ENCODE results near the gene HEXB.
"Not testable (repeated sequence)": the region's sequence is repeated elsewhere in the genome, so short reads cannot be mapped to it uniquely, and the experiment has no call there.

HEXB gene

DNA sequence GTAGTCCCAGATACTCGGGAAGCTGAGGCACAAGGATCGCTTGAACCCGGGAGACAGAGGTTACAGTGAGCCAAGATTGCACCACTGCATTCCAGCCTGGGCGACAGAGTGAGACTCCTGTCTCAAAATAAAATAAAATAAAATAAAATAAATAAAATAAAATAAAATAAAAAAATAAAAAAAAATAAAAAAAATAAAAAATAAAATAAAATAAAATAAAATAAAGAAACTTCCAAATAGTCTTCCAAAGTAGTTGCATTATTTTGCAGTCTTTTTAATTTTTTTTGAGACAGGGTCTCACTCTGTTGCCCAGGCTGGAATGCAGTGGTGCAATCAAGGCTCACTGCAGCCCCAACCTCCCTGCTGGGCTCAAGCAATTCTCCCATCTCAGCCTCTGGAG, 63.7 kb downstream of the HEXB start:
- H3K9ac ChIP-seq (ENCODE audit: low read depth, low read length); H3K4me3 ChIP-seq (ENCODE audit: low read length); H3K27me3 ChIP-seq (ENCODE audit: insufficient read depth, low read length); H3K9me3 ChIP-seq (ENCODE audit: insufficient read depth, low read depth, low read length); H3K27ac ChIP-seq (ENCODE audit: low read depth, low read length); H3K4me1 ChIP-seq (ENCODE audit: insufficient read depth, low read length): not testable (repeated sequence)
- peaks cover 86% of the 10 kb centered on the region for H3K36me3 ChIP-seq (ENCODE audit: insufficient read depth, low read length)
- 97% methylated on average over 3 of the region's 4 CpGs for WGBS

DNA sequence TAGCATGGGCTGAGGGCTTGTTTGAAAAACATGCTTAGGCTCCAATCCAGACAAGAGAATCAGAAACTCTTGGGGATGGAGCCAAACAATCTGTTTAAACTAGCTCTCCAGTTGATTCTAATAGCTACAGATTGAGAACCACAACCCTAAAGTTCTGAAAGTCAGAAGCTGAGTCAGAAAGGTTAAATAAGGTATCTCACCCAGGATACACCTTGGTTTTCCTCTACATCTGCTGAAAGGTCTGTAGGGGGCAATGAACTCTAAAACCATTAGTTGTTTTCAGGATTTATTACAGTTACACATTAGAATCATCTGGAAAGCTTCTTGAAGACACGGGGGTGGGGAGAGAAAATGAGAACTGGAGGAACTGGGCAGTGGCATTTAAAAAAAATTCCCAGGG, 76.2 kb downstream of the HEXB start:
- H3K27ac ChIP-seq (ENCODE audit: low read depth, low read length): no peak overlapping the region

DNA sequence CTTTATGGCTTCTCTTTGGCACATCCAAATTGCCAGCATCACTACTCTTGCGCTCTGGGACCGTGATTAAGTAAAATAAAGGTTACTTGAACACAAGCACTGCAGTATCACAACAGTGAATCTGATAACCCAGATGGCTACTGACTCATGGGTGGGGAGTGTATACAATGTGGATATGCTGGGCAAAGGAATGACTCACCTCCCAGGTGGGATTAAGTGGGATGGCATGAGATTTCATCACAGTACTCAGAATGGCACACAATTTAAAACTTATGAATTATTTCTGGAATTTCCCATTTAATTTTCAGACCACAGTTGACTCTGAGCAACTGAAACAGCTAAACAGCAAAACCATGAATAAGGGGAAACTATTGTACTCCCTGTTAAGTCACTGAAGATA, 77.6 kb downstream of the HEXB start:
- Histone ChIP-seq H3K9ac (ENCODE audit: low read depth, low read length) (no peak overlapping the region), H3K4me1 (ENCODE audit: insufficient read depth, low read length) (peaks cover 5% of the 10 kb centered on the region; the same call in 1 of the 2 replicates), H3K9me3 (ENCODE audit: insufficient read depth, low read depth, low read length) (no peaks in the 10 kb centered on the region), H3K27me3 (ENCODE audit: insufficient read depth, low read length) (no peaks in the 10 kb centered on the region), H3K36me3 (ENCODE audit: insufficient read depth, low read length) (peaks cover 68% of the 10 kb centered on the region), H3K4me3 (ENCODE audit: low read length) (no peak overlapping the region), H3K27ac (ENCODE audit: low read depth, low read length) (no peak overlapping the region)
- WGBS: 94% methylated on average over 2 of the region's 2 CpGs

More for the DNA sequence above, 76.2 kb downstream of the HEXB start:
- Histone ChIP-seq H3K4me3 (ENCODE audit: low read length) (no peak overlapping the region), H3K27me3 (ENCODE audit: insufficient read depth, low read length) (no peaks in the 10 kb centered on the region), H3K4me1 (ENCODE audit: insufficient read depth, low read length) (peaks cover 5% of the 10 kb centered on the region; the same call in 1 of the 2 replicates), H3K9ac (ENCODE audit: low read depth, low read length) (no peak overlapping the region), H3K9me3 (ENCODE audit: insufficient read depth, low read depth, low read length) (no peaks in the 10 kb centered on the region), H3K36me3 (ENCODE audit: insufficient read depth, low read length) (peaks cover 81% of the 10 kb centered on the region)
- WGBS: 82% methylated on average over 1 of the region's 1 CpG

DNA sequence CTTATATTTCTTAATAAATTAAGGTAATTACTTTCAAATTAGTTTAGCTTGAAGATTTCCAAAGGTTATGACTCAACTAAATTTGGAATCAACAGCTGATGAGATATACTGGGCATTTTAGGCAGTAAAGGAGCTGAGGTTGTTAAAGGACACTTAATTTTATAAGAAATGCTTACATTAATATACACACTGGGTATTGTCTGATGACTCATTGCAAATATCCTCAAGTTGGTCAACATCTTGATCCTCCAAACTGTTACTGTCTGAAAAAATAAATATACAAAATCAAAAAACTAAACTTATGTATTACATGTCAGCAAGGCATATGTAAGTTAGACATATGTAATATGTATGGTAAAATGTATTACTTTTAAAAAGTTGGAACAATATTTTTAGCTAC, 78.5 kb downstream of the HEXB start:
- H3K4me1 ChIP-seq (ENCODE audit: insufficient read depth, low read length): peaks cover 9% of the 10 kb centered on the region; the same call in 1 of the 2 replicates

DNA sequence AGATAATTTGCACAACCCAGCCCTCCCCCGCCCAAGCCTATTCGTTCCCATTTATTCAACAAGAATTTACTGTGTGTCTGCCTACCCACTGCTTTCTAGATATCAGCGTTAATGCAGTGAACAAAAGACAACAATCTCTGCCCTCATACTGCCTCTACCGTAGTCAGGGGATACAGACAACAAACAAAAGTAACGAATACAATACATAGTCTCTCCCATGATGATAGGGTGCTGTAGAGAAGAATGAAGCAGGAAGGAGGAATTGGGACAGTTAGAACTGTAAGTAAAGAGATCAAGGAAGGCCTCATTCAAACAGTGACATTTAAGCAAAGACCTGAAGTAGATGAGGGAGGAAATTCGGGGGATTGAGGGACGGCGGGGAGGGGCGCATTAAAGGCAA, 80.2 kb downstream of the HEXB start:
- no peaks in the 10 kb centered on the region for H3K9me3 ChIP-seq (ENCODE audit: insufficient read depth, low read depth, low read length)
- H3K27me3 ChIP-seq (ENCODE audit: insufficient read depth, low read length): no peaks in the 10 kb centered on the region
- peak overlapping the region; percentile 22; the same call in 1 of the 2 replicates for H3K4me3 ChIP-seq (ENCODE audit: low read length)
- no peak overlapping the region for H3K27ac ChIP-seq (ENCODE audit: low read depth, low read length)
- WGBS: 93% methylated on average over 7 of the region's 9 CpGs
- peaks cover 60% of the 10 kb centered on the region for H3K36me3 ChIP-seq (ENCODE audit: insufficient read depth, low read length)
- H3K9ac ChIP-seq (ENCODE audit: low read depth, low read length): no peak overlapping the region
- H3K4me1 ChIP-seq (ENCODE audit: insufficient read depth, low read length): peaks cover 9% of the 10 kb centered on the region; the same call in 1 of the 2 replicates

More for the DNA sequence above, 78.5 kb downstream of the HEXB start:
- no peak overlapping the region for H3K4me3 ChIP-seq (ENCODE audit: low read length)
- H3K36me3 ChIP-seq (ENCODE audit: insufficient read depth, low read length): peaks cover 60% of the 10 kb centered on the region
- H3K27ac ChIP-seq (ENCODE audit: low read depth, low read length): no peak overlapping the region
- H3K9ac ChIP-seq (ENCODE audit: low read depth, low read length): no peak overlapping the region
- no peaks in the 10 kb centered on the region for H3K27me3 ChIP-seq (ENCODE audit: insufficient read depth, low read length)
- no peaks in the 10 kb centered on the region for H3K9me3 ChIP-seq (ENCODE audit: insufficient read depth, low read depth, low read length)

DNA sequence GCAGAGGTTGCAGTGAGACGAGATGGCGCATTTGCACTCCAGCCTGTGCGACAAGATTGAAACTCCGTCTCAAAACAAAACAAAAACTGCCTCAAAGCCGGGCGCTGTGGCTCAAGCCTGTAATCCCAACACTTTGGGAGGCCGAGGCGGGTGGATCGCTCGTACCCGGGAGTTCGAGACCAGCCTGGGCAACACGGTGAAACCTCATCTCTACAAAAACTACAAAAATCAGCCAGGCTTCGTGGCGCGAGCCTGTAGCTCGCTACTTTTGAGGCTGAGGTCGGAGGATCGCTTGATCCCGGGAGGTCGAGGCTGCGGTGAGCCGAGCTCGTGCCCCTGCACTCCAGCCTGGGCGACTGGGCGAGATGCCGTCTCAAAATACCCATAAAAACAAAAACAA, 80.9 kb downstream of the HEXB start:
- Histone ChIP-seq H3K27me3 (ENCODE audit: insufficient read depth, low read length) (no peaks in the 10 kb centered on the region), H3K4me3 (ENCODE audit: low read length) (peak overlapping the region; percentile 93), H3K27ac (ENCODE audit: low read depth, low read length) (no peak overlapping the region; the same call in 1 of the 2 replicates), H3K4me1 (ENCODE audit: insufficient read depth, low read length) (peaks cover 9% of the 10 kb centered on the region; the same call in 1 of the 2 replicates), H3K9me3 (ENCODE audit: insufficient read depth, low read depth, low read length) (no peaks in the 10 kb centered on the region), H3K9ac (ENCODE audit: low read depth, low read length) (peak overlapping the region; percentile 73), H3K36me3 (ENCODE audit: insufficient read depth, low read length) (peaks cover 60% of the 10 kb centered on the region)
- WGBS: 86% methylated on average over 27 of the region's 27 CpGs

DNA sequence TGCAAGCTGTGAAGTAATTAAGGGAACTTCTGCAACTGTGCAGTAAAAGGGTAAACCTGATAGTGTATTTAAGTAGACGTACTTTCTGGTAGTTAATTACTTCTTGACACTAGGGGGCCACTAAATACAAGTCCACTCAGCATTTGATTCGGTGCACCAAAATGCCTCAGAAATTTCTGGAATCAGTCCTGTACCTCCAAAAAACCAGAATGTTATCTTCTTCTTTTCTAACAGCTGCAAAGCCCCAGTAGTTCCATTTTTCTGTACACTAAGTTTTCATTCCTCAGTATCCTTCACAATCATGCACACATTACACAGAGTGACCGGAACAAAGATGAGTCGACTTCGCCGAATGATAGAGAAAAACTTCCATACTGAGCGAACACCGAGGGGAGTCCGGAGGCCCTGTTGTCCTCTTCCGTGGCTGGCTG, 81.4 kb downstream of the HEXB start:
- peak overlapping the region; percentile 55 for H3K27ac ChIP-seq (ENCODE audit: low read depth, low read length)
- H3K27me3 ChIP-seq (ENCODE audit: insufficient read depth, low read length): no peaks in the 10 kb centered on the region
- WGBS: 1% methylated on average over 10 of the region's 10 CpGs
- peak overlapping the region; percentile 93 for H3K4me3 ChIP-seq (ENCODE audit: low read length)
- peaks cover 9% of the 10 kb centered on the region; the same call in 1 of the 2 replicates for H3K4me1 ChIP-seq (ENCODE audit: insufficient read depth, low read length)
- peaks cover 60% of the 10 kb centered on the region for H3K36me3 ChIP-seq (ENCODE audit: insufficient read depth, low read length)
- peak overlapping the region; percentile 73 for H3K9ac ChIP-seq (ENCODE audit: low read depth, low read length)
- H3K9me3 ChIP-seq (ENCODE audit: insufficient read depth, low read depth, low read length): no peaks in the 10 kb centered on the region

DNA sequence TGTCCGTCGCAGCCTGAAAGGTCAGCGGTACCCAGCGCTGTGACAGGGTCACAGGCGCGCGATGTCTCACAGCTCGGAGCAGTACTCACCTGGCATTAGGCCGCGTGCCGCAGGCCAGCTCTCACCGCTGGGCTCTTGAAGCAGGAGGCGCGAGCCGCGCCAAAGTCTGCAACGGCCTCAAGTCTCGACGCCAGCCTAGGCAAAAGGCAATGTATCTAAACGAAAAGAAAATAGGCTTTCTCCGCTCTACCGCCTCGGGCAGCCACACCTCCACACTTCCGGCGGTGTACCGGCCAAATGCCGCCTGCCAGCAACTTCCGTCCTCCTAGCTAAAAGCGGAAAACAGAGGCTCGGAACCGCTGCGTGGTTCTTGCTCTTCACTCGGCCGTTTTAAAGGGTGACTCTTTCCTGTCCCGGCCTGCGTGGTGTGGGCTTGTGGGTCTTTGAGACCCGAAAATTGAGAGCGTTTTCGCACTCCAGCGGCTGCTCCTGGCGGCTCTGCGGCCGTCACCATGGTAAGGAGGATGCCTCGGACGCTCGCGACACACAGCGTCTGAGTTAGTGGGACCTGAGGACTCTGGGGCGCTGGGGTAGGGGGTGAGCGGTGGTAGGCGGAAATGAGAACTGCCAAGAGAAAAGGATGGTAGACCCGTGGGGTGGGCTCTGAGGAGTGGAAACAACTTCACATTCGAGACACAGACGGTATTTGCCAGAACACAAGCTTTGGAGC, 82.0 kb downstream of the HEXB start, which contains the start of the genes GFM2 and NSA2:
Gene GFM2 (minus strand): TSS at position 269 of the 730 bp plus-strand sequence. CDS start 3,375 bp downstream, outside the sequence.
Gene NSA2 (plus strand): TSS at position 401 of the 730 bp plus-strand sequence. CDS start 112 bp downstream, at position 513.
- Histone ChIP-seq H3K36me3 (ENCODE audit: insufficient read depth, low read length) (peaks cover 60% of the 10 kb centered on the region), H3K9ac (ENCODE audit: low read depth, low read length) (peak within 1 kb of the TSS; percentile 81), H3K27ac (ENCODE audit: low read depth, low read length) (peak within 1 kb of the TSS; percentile 77), H3K27me3 (ENCODE audit: insufficient read depth, low read length) (no peaks in the 10 kb centered on the region), H3K4me1 (ENCODE audit: insufficient read depth, low read length) (peaks cover 9% of the 10 kb centered on the region; the same call in 1 of the 2 replicates), H3K9me3 (ENCODE audit: insufficient read depth, low read depth, low read length) (no peaks in the 10 kb centered on the region), H3K4me3 (ENCODE audit: low read length) (peak within 1 kb of the TSS; percentile 93)
- under 1% methylated on average over 54 of the region's 54 CpGs for WGBS

DNA sequence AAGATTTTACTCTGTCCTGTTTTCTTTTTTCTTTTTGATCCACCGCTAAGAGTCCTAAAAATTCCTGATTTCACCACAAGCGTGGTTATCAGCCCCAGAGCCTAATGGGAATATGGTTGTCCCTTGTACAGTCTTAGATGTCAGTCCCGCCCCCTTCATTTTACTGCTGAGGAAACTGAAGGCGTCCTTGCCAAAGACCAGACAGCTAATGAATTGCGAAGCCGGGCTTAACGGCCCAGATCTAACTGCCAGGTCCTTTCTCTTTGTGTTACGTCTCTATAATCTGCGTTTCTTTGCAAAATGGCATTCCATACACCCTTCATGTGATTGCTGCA, 82.5 kb downstream of the HEXB start:
- 1% methylated on average over 9 of the region's 9 CpGs for WGBS
- peaks cover 60% of the 10 kb centered on the region for H3K36me3 ChIP-seq (ENCODE audit: insufficient read depth, low read length)
- H3K9me3 ChIP-seq (ENCODE audit: insufficient read depth, low read depth, low read length): no peaks in the 10 kb centered on the region
- H3K4me3 ChIP-seq (ENCODE audit: low read length): peak overlapping the region; percentile 93
- H3K27me3 ChIP-seq (ENCODE audit: insufficient read depth, low read length): no peaks in the 10 kb centered on the region
- peaks cover 9% of the 10 kb centered on the region; the same call in 1 of the 2 replicates for H3K4me1 ChIP-seq (ENCODE audit: insufficient read depth, low read length)
- peak overlapping the region; percentile 81 for H3K9ac ChIP-seq (ENCODE audit: low read depth, low read length)
- 0 out of 2 replicates have a peak overlapping the region, but pooled peaks have one; percentile 77 for H3K27ac ChIP-seq (ENCODE audit: low read depth, low read length)
